Medulla oblongata (tissue), 1 donor: ENCODE measurements around the gene TRAPPC5.
A peak's percentile ranks its signal among the peaks of the same experiment; 100 is the strongest.

ENCODE experiments used
- DNase-seq: peaks from one replicate; pipeline ENCODE4 v3.0.0-alpha.2; 2015; ENCODE audit errors: extremely low spot score

TRAPPC5 gene

GRCh38 chr19:7645656-7646425, 34.8 kb upstream of the TRAPPC5 start:
- no peak for DNase-seq

GRCh38 chr19:7646426-7646700, 34.3 kb upstream of the TRAPPC5 start:
- DNase-seq = no peak

DNA sequence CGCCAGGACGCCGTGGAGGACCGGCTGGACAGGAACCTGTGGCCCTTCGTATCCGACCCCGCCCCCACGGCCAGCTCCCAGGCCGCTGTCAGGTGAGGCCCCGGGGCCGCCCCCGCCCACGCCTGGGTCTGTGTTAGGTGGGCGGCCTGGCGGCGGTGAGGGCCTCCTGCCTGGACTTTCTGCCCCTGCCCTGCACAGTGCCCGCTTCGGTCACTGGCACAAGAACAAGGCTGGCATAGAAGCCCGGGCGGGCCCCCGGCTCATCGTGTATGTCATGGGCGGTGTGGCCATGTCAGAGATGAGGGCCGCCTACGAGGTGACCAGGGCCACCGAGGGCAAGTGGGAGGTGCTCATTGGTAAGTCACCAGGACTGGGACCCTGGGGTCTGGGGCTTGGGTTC, 33.5 kb upstream of the TRAPPC5 start:
- no peak for DNase-seq

DNA sequence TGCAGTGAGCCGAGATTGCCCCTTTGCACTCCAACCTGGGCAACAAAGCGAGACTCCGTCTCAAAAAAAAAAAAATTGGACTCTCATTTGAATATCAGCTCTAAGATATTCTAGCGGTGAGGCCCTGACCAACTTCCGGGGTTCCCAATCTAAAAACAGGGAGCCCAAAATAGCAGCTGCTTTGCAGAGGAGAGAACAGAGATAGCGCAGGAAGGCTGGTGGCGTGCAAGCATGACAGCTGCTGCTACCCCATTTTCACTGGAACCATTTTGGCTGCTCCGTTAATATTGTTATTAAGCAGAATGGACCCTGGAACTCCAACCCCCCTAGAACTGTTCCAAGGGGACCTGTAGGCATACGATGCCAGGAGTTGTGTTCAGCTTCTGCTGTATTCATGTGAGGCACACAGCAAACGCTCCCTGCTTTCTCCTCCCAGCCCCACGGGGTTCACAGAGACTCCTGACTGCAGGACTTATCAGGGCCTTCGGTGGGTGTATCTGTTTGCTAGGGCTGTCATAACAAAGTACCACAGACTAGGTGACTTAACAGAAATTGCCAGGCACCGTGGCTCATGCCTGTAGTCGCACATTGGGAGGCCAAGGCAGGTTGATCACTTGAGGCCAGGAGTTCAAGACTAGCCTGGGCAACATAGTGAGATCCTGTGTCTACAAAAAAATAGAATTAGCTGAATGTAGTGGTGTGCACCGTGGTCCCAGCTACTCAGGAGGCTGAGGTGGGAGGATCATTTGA, 32.2 kb upstream of the TRAPPC5 start:
- no peak for DNase-seq

- DNase-seq = no peak
These were observed 30.5 kb upstream of the TRAPPC5 start for GRCh38 chr19:7650148-7650547.

DNA sequence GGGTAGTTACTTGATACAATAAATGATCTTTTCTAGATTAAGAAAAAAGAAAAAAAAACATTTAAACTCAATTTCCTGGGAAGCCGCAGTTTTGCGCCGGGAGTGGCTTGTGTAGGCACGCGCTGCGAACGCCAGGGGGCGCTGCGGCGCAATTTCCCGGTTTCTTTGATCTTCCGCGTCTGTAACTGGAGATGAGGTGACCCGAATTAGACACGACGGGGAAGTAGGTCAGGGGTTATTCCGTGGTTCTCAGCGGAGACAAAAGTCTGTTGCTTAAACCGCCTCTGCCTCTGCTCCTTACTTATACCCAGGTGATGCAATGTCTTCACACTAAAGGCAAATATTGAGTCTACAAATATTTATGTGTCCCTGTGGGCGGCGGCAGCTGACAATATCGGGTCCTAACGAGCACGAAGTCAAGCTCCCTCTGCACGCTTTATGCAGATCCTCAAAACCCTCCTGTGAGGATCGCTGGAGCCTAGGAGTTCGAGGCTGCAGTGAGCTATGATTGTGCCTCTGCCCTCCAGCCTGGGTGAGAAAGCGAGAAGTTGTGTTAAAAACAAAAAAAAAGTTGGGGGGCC, 28.5 kb upstream of the TRAPPC5 start:
- DNase-seq = peak; percentile 84

GRCh38 chr19:7654401-7654800, 26.2 kb upstream of the TRAPPC5 start:
- DNase-seq = no peak

DNA sequence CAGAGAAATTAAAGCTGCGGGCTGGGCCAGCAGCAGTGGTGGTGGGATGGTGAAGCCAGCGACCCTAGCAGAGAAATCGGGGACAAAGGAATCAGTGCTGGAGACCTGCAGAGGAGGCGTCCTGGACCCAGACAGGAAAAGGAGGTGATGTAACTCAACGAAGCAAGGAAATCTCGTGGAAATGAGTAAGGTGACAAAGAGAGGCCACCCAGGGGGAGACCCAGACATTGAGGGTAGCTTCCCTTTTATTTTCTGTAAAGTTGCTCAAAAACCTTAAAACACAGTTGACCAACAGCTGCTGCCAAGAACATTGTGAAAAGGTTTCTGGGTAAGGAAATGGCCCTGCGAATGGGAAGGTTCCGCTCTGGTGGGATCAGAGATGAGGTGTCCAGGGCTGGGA, 25.1 kb upstream of the TRAPPC5 start:
- no peak for DNase-seq

- no peak for DNase-seq
These were observed 23.4 kb upstream of the TRAPPC5 start for GRCh38 chr19:7657131-7657751.

DNA sequence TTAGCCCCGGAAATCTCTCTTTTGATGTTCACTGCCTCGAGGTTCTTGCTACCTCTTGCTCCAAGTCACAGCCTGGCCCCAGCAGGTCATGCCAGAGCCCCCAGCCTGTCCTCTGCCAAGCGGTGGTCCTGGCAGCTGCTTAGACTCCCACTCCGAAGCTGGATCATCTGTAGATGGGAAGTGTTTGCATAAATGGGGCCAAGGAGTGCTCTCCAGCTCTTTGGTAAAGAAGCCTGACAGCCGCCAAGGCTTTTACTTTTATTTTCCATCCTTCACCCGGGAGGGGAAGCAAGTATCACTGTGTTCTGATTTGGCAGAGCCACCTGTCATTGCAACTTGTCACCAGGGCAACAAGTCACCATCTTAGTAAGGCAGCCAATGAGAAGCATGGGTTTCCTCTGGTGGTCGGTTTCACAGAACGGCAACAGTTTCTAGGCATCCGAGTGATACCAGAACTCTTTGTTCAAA, 22.4 kb upstream of the TRAPPC5 start:
- peak; percentile 65 for DNase-seq

- DNase-seq = no peak
These were observed 18.7 kb upstream of the TRAPPC5 start for GRCh38 chr19:7661744-7662538.

GRCh38 chr19:7662657-7663056, 18.0 kb upstream of the TRAPPC5 start:
- DNase-seq = no peak

GRCh38 chr19:7663706-7664105, 16.9 kb upstream of the TRAPPC5 start:
- DNase-seq = no peak

DNA sequence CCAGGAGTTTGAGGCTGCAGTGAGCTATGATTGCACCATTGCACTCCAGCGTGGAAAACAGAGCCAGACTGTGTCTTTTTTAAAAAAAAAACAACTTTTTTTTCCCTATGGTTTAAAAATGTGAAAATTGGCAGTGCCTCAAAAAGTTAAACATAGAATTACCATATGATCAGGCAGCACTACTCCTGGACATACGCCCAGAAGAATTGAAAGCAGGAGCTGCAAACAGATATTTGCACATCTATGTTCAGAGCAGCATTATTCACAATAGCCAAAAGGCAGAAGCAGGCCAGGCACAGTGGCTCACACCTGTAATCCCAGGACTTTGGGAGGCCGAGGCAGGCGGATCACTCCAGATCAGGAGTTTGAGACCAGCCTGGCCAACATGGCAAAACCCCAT, 15.6 kb upstream of the TRAPPC5 start:
- DNase-seq = no peak

GRCh38 chr19:7668842-7669241, 11.8 kb upstream of the TRAPPC5 start, which contains the start of gene RETN:
Gene RETN, plus strand, starts transcription at chr19:7669049. Its CDS starts 278 bp downstream, at chr19:7669327.
- DNase-seq = no peak

GRCh38 chr19:7669641-7670040, 11.0 kb upstream of the TRAPPC5 start:
- no peak for DNase-seq

GRCh38 chr19:7670150-7670783, 10.4 kb upstream of the TRAPPC5 start:
- DNase-seq = no peak

DNA sequence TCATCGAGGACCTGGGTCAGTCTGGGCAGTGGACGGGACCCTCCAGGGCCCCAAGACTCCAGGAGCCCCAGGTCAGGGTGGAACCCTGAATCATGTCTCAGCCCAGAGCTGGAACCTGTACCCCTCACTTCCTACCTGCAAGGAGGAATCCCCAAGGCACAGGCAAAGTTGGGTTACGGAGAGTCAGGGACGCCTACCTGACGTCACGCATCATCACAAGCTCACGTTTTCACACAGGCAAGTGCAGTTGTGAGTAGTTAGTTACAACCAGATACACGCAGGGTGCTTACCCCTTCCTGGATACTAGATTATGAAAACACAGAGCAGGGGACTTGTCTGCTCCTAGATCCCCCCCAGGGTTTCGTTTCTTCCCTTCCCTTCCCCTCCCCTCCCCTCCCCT, 9.8 kb upstream of the TRAPPC5 start:
- no peak for DNase-seq

- no peak for DNase-seq
These were observed 8.1 kb upstream of the TRAPPC5 start for GRCh38 chr19:7672522-7672921.

GRCh38 chr19:7674010-7675005, 6.3 kb upstream of the TRAPPC5 start:
- peak; percentile 6 for DNase-seq
